Glomerular visceral epithelial cell (primary cell): ENCODE results near the gene RPUSD1.

Experiments
- DNase-seq: peaks from one replicate; pipeline ENCODE4 v3.0.0-alpha.2; 2016; ENCODE audit errors: extremely low spot score

Gene RPUSD1

DNA sequence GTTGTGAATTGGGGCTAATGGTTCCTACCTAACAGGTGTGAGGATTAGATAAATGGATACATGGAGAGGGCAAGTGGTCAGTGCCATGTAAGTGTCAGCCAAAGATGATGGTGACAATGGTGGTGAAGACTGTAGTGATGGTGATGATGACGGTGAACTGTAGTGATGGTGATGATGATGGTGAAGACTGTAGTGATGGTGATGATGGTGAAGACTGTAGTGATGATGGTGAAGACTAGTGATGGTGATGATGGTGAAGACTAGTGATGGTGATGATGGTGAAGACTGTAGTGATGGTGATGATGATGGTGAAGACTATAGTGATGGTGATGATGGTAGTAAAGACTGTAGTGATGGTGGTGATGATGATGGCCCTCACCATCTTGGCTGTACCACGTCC is 30.4 kb upstream of the RPUSD1 start:
- DNase-seq: no peak

DNA sequence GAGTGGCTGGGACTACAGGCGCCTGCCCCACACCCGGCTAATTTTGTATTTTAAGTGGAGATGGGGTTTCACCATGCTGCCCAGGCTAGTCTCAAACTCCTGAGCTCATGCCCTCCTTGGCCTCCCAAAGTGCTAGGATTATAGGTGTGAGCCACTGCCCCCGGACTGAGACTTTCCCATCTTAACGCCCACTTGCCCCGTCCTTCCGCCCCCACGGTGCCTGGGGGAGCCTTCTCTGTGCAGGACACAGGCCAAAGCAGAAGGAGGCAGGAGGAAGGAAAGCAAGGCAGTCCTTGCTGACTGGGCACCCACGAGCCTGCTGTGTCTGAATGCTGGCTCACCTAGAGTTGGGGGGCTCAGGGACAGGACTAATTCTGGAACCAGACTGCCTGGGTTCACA is 30.0 kb upstream of the RPUSD1 start:
- DNase-seq: no peak

DNA sequence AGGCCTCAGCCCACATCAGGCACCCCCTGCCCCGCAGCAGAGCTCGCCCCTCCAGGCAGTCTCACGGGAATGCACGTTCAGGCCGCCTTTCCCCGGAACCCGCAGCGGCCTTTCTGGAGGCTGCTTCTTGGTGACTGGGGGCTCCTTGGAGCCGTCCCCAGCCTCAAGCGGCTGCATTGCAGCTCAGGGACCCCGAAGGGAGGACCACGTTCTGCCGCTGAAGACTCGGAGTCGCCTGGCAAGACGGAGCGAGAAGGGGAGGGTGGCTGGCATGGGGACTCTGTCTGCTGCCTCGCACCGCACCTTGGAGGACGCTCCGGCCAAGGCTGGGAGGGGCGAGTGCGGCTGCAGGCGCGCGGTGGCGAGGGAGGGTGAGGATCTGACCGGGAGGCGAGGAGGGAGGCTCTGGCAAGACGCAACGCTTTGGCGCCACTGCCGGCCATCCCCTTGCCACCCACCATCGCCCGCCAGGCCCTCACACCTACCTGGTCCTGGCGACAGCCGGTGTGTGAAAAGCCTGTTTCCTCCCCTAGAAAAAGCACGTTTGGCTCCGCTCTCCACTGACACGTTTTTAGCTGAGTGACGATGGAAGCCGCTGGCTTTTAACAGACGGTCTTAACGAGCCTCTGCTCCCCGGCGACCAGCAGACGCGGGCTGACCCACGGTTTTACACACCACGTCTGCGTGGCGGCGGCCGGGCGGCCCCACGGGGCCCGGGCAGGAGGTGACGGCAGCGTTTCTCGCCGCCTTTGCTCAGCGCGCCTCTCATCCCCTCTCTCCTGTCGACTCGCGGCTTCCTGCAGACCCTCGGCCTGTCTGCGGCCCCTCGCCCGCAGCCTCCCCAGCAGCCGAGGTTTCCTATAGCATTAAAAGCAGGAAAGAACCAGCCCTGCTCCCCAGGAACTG is 29.1 kb upstream of the RPUSD1 start:
- DNase-seq: no peak

DNA sequence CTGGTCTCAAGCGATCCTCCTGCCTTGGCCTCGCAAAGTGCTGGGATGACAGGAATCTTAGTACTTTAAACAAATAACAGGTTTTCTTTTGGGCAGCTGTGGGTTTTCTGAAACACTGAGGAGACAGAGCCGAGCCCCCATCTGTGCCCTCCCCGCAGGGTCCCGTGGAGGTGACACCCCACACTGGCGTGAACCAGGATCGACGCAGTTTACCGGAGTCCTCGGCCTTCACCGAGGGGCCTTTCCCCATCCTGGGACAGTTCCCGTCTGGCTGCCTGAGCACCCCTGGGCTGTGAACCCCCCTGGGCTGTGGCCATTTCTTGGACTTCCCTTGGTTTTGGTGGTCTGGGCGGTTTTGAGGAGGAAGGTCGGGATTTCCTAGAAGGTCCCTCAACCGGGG is 27.7 kb upstream of the RPUSD1 start:
- no peak for DNase-seq

DNA sequence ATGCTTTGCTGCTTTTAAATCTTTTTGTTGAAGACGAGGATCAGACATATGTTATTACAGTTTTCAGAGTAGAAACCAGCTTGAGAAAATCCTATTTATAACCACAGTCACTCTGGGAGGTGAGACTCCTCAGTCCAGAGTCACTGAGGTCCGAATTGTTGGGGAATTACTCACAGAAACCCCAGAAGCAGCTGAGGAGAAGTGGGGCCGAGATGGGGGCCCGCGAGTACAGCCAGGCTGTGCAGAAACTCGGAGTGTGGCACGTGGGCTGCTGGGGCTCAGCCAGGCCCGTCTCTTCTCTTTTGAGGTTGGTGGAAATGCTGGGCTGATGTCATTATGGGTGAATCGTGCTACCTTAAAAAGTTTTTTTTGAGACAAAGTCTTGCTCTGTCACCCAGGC is 26.8 kb upstream of the RPUSD1 start:
- peak; percentile 88 for DNase-seq

DNA sequence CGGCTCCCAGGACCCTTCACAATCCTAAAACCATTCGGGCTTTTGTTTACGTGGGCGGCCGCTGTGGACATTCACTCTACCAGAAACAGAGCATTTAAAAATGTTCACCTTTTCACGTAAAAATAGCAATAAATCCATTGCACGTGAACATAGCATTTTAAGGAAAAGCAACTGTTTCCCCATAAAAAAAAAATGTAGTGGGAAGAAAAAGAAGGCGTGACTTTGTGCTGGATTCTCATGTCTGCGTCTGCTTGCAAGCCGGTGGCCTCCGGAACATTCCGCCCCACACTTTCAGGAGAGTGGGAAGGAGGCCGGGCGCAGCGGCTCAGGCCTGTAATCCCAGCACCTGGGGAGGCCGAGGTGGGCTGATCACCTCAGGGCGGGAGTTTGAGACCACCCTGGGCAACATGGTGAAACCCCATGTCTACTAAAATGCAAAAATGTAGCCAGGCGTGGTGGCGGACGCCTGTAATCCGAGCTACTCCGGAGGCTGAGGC is 25.8 kb upstream of the RPUSD1 start:
- no peak for DNase-seq

DNA sequence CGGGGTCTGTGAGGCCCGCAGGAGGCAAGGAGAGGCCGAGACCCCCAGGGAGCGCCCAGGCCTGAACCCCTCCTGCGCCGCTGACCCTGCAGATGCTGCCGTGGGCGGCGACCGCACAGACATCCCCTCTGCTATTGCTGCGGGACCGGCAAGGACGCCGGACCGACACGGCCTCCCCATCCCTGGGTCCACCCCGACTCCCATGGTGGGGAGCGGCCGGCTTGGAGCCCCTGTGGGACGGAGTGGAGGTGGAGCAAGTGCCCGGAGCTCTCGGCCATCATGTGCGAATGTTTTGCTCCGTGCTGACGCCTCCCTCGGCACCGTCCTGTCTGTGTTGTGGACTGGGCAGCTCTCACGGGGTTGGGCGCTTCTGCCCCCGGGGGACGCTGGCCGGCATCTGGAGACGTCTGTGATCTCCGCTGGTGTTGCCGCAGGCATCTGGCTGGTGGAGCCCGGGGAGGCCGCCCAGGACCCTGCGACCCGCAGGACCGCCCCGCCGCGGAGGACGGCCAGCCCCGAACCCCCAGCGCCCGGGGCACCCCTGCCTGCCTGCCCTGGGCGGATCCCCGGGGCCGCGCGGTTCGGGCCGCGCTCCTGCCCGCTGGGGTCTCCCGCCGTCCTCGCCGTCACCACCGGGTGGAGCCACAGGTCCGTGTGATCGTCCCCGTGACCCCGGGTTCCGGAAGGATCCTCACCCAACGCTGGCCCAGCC is 25.2 kb upstream of the RPUSD1 start:
- no peak for DNase-seq

DNA sequence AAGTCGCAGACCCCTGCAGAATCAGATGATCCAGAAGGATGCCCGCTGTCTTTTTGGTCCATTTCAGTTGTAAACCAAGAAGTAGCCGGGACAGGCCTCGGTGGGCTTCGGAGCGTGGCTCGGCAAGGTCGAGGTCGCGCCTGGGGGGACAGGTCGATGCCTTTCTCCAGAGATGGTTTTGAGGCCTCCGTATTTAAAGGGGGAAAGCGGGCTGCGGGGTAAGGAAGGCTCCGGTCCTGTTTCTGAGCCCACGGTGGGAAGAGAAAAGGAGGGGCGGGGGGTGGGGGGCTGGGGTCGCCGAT is 19.9 kb upstream of the RPUSD1 start:
- DNase-seq: no peak

DNA sequence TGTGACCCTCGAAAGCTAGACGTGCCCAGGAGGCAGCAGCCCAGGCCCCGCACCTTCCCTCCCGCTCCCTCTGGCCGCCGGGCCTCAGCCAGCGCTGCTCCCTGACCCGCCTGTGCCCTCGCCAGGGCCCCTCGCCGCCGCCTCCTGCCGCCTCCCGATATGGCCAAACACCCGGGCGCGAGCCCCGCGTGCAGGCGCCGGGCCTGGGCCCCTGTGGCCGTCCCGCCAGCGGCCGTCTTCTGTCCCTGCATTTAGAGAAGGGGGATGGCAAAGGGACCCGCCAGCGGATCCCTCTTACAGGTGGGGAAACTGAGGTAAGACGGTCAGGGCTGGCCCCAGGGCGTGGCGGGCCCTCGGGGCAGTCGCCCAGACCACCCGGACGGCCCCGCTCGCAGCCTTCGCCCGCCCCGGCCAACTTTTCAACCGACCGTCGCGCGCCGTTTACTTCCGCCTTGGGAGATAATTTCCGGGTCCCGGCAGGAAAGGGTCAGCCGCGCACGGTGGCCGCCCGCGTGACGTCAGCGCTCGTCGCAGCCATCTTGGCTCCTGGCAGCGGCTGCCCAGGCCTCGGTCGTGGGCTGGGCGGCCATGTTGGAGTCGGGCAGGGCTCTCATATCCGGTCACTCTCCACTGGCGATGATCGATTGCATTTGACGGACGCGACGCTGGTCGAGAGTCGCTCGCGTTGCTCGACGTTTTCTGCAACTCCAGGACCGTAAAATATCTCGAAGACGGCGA is 19.3 kb upstream of the RPUSD1 start:
- peak; percentile 83 for DNase-seq

DNA sequence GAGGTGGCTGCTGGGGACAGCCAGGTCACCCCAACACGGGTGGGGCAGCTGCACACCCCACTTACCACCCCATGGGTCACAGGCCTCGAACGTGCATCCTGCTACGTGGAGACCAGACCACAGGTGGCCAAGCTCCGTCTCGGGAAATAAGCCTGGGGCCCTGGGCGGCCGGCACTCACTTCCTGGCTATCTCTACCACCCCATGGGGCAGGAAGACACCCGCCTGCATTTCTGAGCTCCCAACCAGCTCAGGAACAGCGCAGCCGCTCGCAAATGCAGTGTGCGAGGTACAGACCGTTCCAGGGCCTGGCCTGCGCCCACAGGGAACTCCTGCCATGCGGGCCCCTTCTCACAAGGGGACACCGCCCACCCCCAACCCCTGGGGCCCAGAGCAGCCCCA is 17.3 kb upstream of the RPUSD1 start:
- DNase-seq: no peak

DNA sequence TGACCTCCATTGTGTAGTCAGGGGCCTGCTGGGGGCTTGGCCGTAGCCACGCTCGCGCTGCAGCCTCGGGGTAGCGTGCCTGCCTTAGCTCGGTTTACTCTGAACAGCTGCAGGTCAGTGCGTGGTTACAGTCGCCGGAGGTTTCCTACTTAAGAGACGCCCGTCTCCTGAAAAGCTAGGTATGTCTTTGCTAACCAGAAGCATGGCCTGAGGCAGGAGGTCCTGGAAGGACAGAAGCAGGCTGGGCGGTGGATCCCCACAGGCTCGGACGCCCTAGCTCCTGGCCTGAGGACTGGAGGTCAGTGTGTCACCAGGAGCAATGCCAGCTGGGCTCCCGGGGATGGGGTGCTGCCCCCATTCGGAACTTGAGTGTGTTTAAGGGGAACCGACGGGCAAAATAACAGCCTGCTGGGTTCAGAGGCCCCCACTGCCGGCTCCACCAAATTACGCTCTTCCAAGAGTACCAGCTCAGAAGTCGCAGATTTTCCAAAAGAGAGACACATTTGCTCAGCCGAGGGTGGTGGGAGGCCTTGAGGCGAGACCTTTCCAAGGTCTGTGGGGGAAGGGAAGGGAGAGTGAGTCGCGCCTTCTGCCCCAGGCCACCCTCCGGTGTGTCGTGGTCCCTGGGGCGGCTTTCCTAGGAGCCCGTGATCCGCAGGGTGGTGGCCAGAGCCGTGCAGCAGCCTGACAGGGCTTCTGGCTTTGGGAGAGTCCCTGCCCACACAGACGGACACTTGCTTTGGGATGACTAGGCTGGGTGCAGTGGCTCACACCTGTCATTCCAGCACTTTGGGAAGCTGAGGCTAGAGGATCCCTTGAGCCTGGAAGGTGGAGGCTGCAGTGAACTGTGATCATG is 16.2 kb upstream of the RPUSD1 start:
- no peak for DNase-seq

DNA sequence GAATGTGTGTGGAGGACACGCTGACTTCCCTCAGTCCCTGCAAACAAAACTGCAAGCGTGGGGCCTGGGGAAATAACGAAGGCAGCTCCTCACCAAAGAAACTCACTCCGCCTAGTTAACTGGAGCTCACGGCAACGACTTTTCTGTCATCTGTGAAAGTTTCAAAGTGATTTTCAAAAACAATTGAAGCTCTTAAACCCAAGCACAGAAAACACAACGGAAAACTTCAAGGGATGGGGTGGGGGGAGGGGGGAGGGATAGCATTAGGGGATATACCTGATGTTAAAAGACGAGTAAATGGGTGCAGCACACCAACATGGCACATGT is 15.5 kb upstream of the RPUSD1 start:
- DNase-seq: no peak

DNA sequence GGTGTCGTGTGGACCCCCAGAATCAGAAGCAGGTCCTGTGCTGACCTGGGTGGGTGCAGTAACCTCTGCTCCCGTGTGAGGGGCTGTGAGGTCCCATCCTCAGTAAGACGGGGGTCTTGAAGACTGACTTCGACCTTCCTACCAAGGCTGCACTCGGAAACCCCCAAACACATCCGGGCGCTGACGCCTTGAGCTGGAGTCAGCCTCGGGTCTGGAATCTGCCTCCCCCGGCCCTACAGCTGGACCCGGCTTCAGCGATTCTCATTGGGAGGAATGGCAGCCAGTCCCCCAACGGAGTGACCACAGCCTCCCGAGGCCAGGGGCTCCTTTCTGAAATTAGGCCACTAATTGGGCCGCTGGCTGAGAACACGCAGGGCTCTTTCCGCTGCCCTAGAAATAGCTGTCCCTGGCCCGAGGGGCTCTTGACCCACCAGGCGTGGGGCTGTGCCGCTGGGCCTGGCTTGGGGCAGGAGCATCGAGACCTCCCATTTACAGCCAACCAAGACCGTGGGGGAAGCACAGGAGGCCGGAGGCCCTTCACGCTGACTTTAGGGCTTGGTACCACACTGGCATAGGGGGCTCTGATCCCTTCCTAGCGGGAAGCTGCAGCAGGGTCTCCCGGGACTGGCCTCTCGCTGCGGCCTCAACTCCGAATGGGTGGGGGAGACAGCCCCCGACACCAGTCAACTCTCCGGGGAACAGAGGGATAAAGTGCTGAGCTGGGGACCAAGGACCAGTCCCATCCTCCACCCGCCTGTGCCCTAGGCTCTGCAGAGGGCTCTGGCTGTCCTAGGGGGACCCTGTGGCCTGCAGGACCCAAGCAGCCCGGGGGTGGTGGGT is 15.0 kb upstream of the RPUSD1 start:
- no peak for DNase-seq

DNA sequence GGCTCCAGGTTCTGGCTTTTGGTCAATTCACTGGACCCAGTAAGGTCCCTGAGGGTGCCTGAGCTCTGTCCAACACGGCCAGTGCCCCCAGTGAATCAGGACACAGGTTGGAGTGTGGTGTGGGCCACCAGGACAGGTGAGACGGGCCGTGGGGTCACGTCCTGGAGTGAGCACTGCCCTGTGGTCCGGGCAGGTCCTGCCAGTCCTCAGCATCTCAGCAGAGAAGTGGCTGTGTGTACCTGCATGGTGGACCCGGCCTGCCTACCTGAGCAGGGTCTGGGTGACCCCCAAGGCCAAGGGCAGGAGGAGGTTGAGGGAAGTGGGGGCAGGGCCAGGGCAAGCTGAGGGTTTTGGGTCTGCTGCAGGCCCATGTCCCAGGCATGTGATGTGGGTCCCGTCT is 14.3 kb upstream of the RPUSD1 start:
- DNase-seq: no peak

DNA sequence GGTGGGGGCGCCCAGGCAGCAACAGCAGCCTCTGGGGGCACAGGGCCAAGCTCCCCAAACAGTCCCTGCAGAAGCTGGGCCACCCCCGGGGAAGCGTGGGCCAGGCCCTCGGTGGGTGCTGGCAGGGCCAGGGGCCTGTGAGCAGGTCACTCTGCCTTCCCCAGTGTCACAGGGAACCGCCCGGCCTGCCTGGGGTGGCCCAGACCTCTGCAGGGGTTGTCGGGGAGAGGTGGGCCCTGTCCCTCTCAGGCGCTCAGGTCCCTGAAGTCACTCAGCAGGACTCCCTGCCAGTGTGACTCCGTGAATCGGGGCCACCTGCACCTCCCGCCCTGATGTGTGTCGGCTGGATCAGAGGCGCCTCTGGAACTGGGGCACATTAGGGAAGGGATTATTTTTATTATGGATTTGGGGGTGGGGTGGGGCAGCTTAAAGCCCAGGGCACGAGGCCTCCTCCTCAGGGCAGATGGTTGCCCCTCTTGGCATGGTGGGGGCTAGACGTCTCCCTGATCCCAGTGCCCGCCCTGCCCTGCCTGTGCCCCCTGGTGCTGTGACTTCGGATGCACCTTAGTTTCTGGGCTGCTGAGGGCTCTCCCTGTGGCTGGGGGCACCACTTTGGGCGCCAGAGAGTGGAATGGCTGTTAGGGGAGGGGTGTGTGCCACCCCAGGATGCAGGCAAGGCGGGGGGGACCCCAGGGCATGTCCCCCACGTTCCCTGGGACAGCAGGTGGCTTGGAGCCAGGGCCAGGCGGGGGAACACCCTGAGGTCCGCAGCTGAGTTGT is 13.6 kb upstream of the RPUSD1 start:
- no peak for DNase-seq

DNA sequence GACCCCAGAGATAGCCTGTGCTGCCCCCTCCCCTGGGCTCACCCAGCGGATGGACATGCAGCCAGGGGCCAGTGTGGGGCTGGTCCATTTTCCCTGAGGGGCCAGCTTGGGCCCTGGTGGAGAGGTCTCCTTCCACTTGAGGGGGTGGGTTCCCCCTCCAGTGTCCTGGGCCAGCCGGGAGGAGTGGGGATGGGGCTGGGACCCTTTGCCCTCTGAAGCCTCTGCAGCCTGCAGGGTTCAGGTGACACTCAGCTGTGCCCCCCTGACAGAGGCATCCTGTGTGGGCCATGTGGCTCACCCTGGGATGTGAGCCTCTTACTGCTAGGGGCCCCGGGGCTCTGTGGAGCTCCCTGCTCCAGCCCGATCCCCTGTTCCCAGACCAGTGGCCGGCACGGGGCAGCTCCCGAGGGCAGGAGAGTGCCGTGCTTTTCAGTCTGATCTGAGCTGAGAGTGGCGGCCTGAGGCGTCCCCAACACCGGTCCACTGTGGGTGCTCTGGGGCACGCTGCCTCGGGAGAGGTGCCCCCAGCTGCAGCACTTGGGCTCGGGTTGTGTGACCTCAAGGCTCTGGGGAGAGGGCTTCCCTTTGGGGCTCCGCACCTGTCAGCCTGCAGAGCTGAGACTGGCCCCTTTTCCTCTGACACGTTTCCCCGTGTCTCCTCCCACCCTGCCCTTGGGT is 12.8 kb upstream of the RPUSD1 start:
- DNase-seq: no peak

DNA sequence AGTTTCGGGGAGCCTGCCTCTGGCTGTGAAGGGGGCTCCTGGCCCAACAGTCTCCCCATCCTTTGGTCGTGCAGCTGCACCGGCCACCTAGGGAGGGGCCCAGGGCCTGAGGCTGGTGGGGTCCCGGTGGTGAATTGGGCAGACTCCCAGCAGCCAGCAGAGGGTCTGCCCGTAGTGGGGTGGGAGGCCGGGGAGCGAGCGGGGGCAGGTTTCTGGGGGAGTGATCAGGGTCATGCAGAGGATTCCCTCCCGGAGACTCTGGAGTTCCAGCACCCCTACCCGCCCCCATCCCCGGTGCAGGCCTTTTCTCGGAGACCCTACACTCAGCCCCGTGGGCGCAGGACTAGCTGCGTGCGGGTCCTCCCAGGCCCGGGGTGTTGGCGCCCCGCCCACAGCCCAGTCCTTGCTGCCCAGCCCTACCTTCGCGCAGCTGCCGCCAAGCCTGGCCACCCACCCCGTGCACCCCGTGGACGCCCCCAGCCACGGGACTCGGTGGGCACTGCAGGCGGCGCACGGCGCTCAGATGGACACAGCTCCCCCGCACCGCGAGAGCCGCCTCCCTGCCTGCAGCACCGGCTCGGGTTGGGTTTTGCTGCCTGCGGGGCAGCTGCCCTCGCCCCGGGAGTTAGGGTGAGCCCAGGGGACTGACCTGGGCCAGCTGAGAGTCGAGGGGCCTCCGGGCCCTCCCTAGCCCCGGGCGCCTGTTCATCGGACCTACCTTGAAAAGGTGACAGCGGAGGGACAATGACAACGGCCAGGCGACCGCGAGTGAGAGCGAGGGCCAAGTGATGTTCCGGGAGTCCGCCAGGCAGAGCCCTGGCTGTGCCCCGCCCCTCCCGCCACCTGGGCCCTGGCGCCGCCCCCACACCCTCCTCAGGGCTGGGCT is 12.0 kb upstream of the RPUSD1 start, which contains the start of gene GNG13:
Gene GNG13 (minus strand): TSS at position 787 of the 886 bp plus-strand sequence. CDS start 1,657 bp downstream, outside the sequence.
- no peak for DNase-seq
